Vagina (tissue), 2 donors: Measurements from ENCODE around the gene SPON1. TPM values are rescaled to one million over a fixed set of nuclear protein-coding genes. Genes with fewer than 3 reads are reported as not detected.
"Not testable (repeated sequence)": the region's sequence is repeated elsewhere in the genome, so short reads cannot be mapped to it uniquely, and the experiment has no call there.

Experiments used
- DNase-seq, 2 donors: peaks; one replicate each; pipeline ENCODE4 v3.0.0-alpha.2; 2017; ENCODE audit errors: extremely low spot score in 2 of 2
- H3K27ac ChIP-seq: fragments of 200-600 bp; sonication (generic); one replicate; pipeline ENCODE4 v1.5.1; 2019
- H3K27me3 ChIP-seq: fragments of 200-600 bp; sonication (generic); one replicate; pipeline ENCODE4 v1.5.1; 2019
- H3K36me3 ChIP-seq, 2 donors: fragments of 200-600 bp; sonication (generic); one replicate each; pipeline ENCODE4 v1.5.1; 2017 to 2019
- H3K4me1 ChIP-seq: fragments of 200-600 bp; sonication (generic); one replicate; pipeline ENCODE4 v1.5.1; 2019
- H3K4me3 ChIP-seq, 2 donors: fragments of 200-600 bp; sonication (generic); 1 replicate in 1 of 2; 2 replicates in 1 of 2; pipeline ENCODE4 v1.5.1; 2016 to 2019
- H3K9me3 ChIP-seq: fragments of 200-600 bp; sonication (generic); one replicate; pipeline ENCODE4 v1.5.1; 2019
- CTCF ChIP-seq, 3 experiments: fragments of 450-650 bp in 2 of 3; fragments of 200-600 bp in 1 of 3; sonication (generic) in 1 of 3; IDR thresholded peaks; one replicate each; pipeline ENCODE4 v1.5.1; 2017 to 2019; ENCODE audit warnings: antibody characterized with exemption in 3 of 3, mild to moderate bottlenecking in 2 of 3, moderate library complexity in 2 of 3
- POLR2A ChIP-seq, 2 donors: fragments of 450-650 bp; IDR thresholded peaks; one replicate each; pipeline ENCODE4 v1.6.1; 2017; ENCODE audit warnings: antibody characterized with exemption in 2 of 2, mild to moderate bottlenecking in 2 of 2, moderate library complexity in 2 of 2
- POLR2AphosphoS5 ChIP-seq, 2 donors: sonication (generic); formaldehyde crosslinking; IDR thresholded peaks; one replicate each; pipeline ENCODE4 v1.9.0; 2017; ENCODE audit warnings: antibody characterized with exemption in 2 of 2, mild to moderate bottlenecking in 2 of 2, low read depth in 1 of 2; ENCODE audit not compliant: insufficient read depth in 1 of 2
- intact Hi-C: fragments of 100-400 bp; cut with DNase I; formaldehyde crosslinking; loops from one replicate; pipeline ENCODE4 v1.15.1; 2023
- total RNA-seq: library from RNA; depleted of rRNA; stranded (reverse); fragments of >200 nt; gene quantifications from one replicate; pipeline ENCODE4 v1.2.3, GENCODE V29; 2016

The SPON1 gene
- total RNA-seq, 1 donor from 2014 or later = 31.7 TPM

DNA sequence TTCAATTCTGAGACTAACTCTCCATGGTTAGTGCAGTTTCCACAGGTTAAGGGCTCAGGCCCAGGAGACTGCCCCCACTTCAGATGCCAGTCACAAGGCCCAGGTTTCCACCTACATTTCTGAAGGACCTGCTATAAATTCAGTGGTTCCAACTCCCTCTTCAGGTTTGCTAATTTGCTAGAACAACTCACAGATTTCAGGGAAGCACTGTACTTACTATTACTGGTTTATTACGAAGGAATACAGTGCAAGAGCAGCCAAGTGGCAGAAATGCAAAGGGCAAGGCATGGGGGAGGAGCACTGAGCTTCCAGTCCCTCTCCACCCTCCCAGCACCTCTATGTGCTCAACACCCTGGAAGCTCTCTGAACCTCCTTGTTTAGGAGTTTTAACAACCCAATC, 39.3 kb upstream of the SPON1 start:
- H3K27me3 ChIP-seq = no peaks in the 10 kb centered on the region
- H3K4me3 ChIP-seq = no peak overlapping the region
- TF ChIP-seq POLR2A (IDR thresholded peaks at IDR 0.05) = no peak
- TF ChIP-seq POLR2AphosphoS5 (IDR thresholded peaks at IDR 0.05; ENCODE audit: insufficient read depth in 1 of 2, low read depth in 1 of 2) = no peak
- TF ChIP-seq CTCF (IDR thresholded peaks at IDR 0.05) = no peak
- no peak overlapping the region for H3K27ac ChIP-seq
- no peaks in the 10 kb centered on the region for H3K36me3 ChIP-seq
- DNase-seq = peak in 1 of 2 donors; percentile 19
- intact Hi-C loops = no loop called here
- H3K9me3 ChIP-seq = no peaks in the 10 kb centered on the region
- no peaks in the 10 kb centered on the region for H3K4me1 ChIP-seq

DNA sequence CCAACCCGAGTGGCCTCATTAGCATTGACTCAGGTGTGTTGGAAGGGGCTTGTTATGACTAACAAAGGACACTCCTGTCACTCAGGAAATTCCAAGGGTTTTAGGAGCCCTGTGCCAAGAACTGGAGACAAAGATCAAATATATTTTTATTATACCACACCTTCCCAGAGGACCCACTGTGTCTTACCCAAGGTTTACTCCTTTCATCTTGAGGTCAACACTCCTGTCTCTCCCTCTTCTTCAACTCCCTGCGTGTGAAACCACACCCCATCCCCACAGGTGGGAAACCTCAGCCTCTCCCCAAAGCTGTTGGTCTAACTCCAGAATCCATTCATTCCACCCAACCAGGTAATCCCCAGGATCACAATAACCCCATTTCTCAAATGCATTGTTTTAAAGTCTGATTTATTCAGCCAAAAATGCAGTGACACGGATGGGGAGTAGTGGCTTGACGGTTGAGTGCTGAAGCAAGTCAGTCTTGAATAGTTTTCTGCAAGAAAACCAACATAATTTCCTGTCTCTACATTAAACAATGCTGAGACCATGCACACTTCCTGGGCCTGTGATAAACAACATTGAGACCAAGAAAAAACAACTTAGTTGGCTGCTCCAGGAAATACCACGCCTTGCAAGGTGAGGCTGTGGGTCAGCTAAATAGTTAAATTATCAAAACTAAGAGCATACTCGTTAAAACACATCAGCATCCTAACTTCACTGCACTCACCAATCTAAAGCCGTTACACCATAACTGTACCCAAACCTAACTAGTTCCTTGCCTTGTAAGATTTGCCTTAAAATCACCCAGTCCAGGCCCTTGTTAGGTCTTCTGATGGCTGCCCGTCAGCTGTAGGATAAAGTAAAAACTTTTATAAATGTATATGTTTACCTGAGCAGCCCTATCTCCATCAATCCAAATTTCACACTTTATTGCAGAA, 38.5 kb upstream of the SPON1 start:
- peak; percentile 43 to 75 for DNase-seq
- TF ChIP-seq CTCF (IDR thresholded peaks at IDR 0.05) (no peak), POLR2A (IDR thresholded peaks at IDR 0.05) (no peak), POLR2AphosphoS5 (IDR thresholded peaks at IDR 0.05; ENCODE audit: insufficient read depth in 1 of 2, low read depth in 1 of 2) (no peak)
- no peak overlapping the region for H3K27ac ChIP-seq

DNA sequence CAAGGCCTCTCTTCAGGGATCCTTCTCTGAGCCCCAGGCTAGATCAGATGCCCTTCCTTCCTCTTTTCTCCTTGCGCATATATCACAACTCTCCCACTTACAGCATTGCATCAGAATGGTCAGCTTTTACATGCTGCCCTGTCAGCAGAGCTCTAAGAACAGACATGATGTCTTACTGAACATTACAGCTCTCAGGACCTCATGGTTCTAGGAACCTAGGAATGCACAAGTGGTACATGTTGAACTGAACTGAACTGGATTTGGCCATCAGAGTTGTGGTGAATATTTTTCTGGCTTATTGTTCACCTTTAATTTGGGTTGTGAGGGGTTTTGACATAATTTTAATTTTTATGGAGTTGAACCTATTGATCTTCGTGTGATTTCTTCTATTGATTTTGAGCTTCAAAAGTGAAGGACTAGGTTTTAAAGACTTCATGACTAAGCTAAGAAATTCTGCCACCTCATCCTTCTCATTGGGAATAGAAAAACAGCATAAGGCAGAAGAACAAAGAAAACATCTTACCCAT, 37.7 kb upstream of the SPON1 start:
- H3K27me3 ChIP-seq = no peaks in the 10 kb centered on the region
- H3K36me3 ChIP-seq = no peaks in the 10 kb centered on the region
- TF ChIP-seq POLR2AphosphoS5 (IDR thresholded peaks at IDR 0.05; ENCODE audit: insufficient read depth in 1 of 2, low read depth in 1 of 2) (no peak), POLR2A (IDR thresholded peaks at IDR 0.05) (no peak), CTCF (IDR thresholded peaks at IDR 0.05) (no peak)
- H3K27ac ChIP-seq = no peak overlapping the region
- H3K4me3 ChIP-seq = no peak overlapping the region
- DNase-seq = no peak
- H3K9me3 ChIP-seq = no peaks in the 10 kb centered on the region
- peaks cover 6% of the 10 kb centered on the region for H3K4me1 ChIP-seq
- intact Hi-C loops = no loop called here

More for the DNA sequence above, 38.5 kb upstream of the SPON1 start:
- Histone ChIP-seq H3K9me3 (no peaks in the 10 kb centered on the region), H3K27me3 (no peaks in the 10 kb centered on the region), H3K4me3 (no peak overlapping the region), H3K36me3 (no peaks in the 10 kb centered on the region), H3K4me1 (no peaks in the 10 kb centered on the region)
- intact Hi-C loops = no loop called here

- H3K27ac ChIP-seq, H3K36me3 ChIP-seq, intact Hi-C loops, H3K27me3 ChIP-seq, H3K4me3 ChIP-seq, H3K9me3 ChIP-seq: not testable (repeated sequence)
- peaks cover 13% of the 10 kb centered on the region for H3K4me1 ChIP-seq
- DNase-seq = peak in 1 of 2 donors; percentile 61
These were observed 36.2 kb upstream of the SPON1 start for GRCh38 chr11:13926366-13926765.

DNA sequence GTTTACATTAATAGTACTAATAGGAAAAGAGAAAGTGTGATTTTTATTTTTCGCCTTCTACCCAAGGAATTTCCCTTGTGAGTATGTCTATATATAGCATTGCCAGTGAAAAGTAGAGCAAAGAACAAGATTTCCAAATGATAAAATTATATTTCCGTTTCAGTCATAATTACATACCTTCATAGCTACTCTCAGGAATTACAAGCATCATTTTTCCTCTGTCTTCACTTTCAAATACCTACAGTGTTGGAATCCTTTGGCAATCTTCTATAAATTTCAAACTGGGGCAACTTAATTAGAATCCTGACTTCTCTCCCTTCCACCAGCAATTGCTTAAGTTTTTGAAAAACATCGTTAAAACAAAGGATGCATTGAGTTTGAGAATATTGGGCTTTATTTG, 35.5 kb upstream of the SPON1 start:
- Histone ChIP-seq H3K4me1 (peaks cover 13% of the 10 kb centered on the region), H3K27me3 (no peaks in the 10 kb centered on the region), H3K27ac (no peak overlapping the region), H3K9me3 (no peaks in the 10 kb centered on the region), H3K36me3 (no peaks in the 10 kb centered on the region), H3K4me3 (no peak overlapping the region)
- DNase-seq = no peak
- intact Hi-C loops = no loop called here
- no peak for TF ChIP-seq CTCF (IDR thresholded peaks at IDR 0.05)
- no peak for TF ChIP-seq POLR2AphosphoS5 (IDR thresholded peaks at IDR 0.05; ENCODE audit: insufficient read depth in 1 of 2, low read depth in 1 of 2)
- TF ChIP-seq POLR2A (IDR thresholded peaks at IDR 0.05) = no peak
